Testis (tissue), 2 donors: Measurements from ENCODE around the gene DPF3.

ENCODE experiments used
- CTCF ChIP-seq, 3 experiments: fragments of 450-650 bp in 2 of 3; fragments of 200-600 bp in 1 of 3; sonication (generic) in 1 of 3; IDR thresholded peaks; one replicate each; pipeline ENCODE4 v1.5.1; 2016 to 2019; ENCODE audit warnings: antibody characterized with exemption in 3 of 3, mild to moderate bottlenecking in 2 of 3, moderate library complexity in 1 of 3
- POLR2A ChIP-seq: fragments of 450-650 bp; IDR thresholded peaks from one replicate; pipeline ENCODE4 v1.6.1; 2017; ENCODE audit warnings: antibody characterized with exemption, mild to moderate bottlenecking, moderate library complexity

GRCh38 chr14:72701237-72701565 lies 192.7 kb downstream of the DPF3 start:
- TF ChIP-seq CTCF (IDR thresholded peaks at IDR 0.05): no peak
- no peak for TF ChIP-seq POLR2A
